Measurements from ENCODE around the gene SPEN.

SPEN gene

DNA sequence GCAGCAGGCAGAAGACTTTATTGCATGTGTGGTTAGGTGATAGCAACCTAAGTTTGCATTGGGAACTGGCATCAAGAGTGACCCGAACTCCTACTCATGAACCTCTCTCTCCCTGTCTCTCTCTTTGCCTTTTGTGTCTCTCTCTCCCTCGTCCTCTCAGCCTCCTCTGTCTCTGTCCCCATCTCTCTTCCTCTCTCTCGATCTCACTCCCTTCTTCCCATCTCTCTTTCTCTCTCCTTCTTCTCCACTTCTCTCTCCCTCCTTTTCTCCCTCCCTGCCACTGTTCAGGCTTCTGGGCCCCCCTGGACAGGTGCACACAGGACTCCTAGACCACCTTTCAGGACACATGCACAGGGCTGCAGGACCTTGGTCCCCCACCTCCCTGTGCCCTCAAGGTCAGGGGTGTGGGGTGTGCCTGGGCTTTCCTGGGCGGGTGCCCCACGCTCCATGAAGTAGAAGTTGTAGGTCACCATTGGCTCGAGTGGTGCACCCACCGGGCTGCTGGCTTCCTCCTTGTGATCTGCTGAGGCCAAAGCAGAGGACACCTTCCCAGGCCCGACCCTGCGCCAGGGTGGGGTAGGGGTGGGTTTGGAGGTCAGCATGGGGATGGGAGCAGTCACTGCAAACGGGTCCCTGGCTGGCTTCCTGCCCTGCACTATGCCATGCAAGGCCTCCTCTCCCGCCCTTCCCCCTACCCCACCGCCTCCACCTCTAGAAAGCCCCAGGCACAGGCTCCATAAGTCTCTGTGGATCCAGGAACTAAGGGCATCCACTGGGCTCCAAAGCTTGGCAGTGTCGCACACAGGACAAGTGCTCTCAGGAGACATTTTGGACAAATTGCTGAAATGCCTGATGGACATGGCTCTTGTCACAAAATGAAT is 141.6 kb downstream of the SPEN start:
- no peak overlapping the region for H3K4me2 ChIP-seq (ENCODE audit: insufficient read depth, low read length)
- TF ChIP-seq CTCF (IDR thresholded peaks at IDR 0.05; ENCODE audit: borderline replicate concordance, extremely low read depth, low read length, poor library complexity, severe bottlenecking) = no peak
- TF ChIP-seq EZH2 (IDR thresholded peaks at IDR 0.05; ENCODE audit: borderline replicate concordance, low read depth, low read length, severe bottlenecking) = no peak
- no peaks in the 10 kb centered on the region for H3K36me3 ChIP-seq (ENCODE audit: insufficient read depth, low read length)
- H3K4me3 ChIP-seq (ENCODE audit: low read depth in 1 of 2, low read length in 2 of 2) = no peak overlapping the region
- no peaks in the 10 kb centered on the region for H3K4me1 ChIP-seq (ENCODE audit: insufficient read depth, low read length)
- H3K9ac ChIP-seq (ENCODE audit: low read depth, low read length) = no peak overlapping the region
- H3K27ac ChIP-seq (ENCODE audit: low read length) = no peak overlapping the region
- no peaks in the 10 kb centered on the region for H3K79me2 ChIP-seq (ENCODE audit: insufficient read depth, low read length)
- no peaks in the 10 kb centered on the region; the same call in 1 of the 2 replicates for H4K20me1 ChIP-seq (ENCODE audit: insufficient read depth, low read length)
- H2AFZ ChIP-seq (ENCODE audit: low read depth, low read length) = no peak overlapping the region
- DNase-seq = no peak
- no peaks in the 10 kb centered on the region for H3K27me3 ChIP-seq (ENCODE audit: insufficient read depth, low read length, poor library complexity)
- no peak for ATAC-seq (ENCODE audit: insufficient read depth, low read depth)
- no peaks in the 10 kb centered on the region for H3K9me3 ChIP-seq (ENCODE audit: insufficient read depth, low read length, severe bottlenecking)

- Histone ChIP-seq H3K9ac (ENCODE audit: low read depth, low read length) (no peak overlapping the region), H3K4me2 (ENCODE audit: insufficient read depth, low read length) (no peak overlapping the region), H3K4me1 (ENCODE audit: insufficient read depth, low read length) (no peaks in the 10 kb centered on the region), H3K27me3 (ENCODE audit: insufficient read depth, low read length, poor library complexity) (no peaks in the 10 kb centered on the region), H3K9me3 (ENCODE audit: insufficient read depth, low read length, severe bottlenecking) (no peaks in the 10 kb centered on the region), H3K36me3 (ENCODE audit: insufficient read depth, low read length) (no peaks in the 10 kb centered on the region), H2AFZ (ENCODE audit: low read depth, low read length) (no peak overlapping the region), H3K4me3 (ENCODE audit: low read depth in 1 of 2, low read length in 2 of 2) (no peak overlapping the region), H3K79me2 (ENCODE audit: insufficient read depth, low read length) (no peaks in the 10 kb centered on the region), H4K20me1 (ENCODE audit: insufficient read depth, low read length) (no peaks in the 10 kb centered on the region; the same call in 1 of the 2 replicates), H3K27ac (ENCODE audit: low read length) (no peak overlapping the region)
- DNase-seq (no peak), ATAC-seq (ENCODE audit: insufficient read depth, low read depth) (no peak)
- TF ChIP-seq CTCF (IDR thresholded peaks at IDR 0.05; ENCODE audit: borderline replicate concordance, extremely low read depth, low read length, poor library complexity, severe bottlenecking) (no peak), EZH2 (IDR thresholded peaks at IDR 0.05; ENCODE audit: borderline replicate concordance, low read depth, low read length, severe bottlenecking) (no peak)
Observed at GRCh38 chr1:15989776-15990175, 142.3 kb downstream of the SPEN start.
